HG02759 (cell line): ENCODE results near the gene RCAN3.
"Not testable (repeated sequence)": the region's sequence is repeated elsewhere in the genome, so short reads cannot be mapped to it uniquely, and the experiment has no call there.

ENCODE experiments used
- ATAC-seq: cut with Tn5 transposase; IDR thresholded peaks from one replicate; pipeline ENCODE4 v1.9.1; 2021; ENCODE audit warnings: mild to moderate bottlenecking, moderate library complexity; ENCODE audit not compliant: unreplicated experiment

RCAN3 gene

DNA sequence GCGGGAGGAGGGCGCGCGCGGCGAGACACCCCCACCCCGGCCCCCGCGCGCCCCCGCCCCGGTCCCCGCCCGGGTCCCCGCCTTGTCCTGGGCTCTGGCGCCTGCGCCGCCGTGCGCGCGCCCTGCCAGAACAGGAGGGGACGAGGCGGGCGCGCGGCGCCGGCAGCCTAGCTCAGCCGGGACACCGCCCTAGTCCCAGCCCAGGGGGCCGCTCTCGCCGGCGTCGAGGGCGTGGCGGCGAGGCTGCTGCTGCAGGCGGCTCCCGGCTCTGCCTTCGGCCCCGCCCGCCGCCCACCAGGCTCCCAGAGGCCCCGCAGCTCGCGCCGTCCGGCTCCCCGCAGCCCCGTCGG is at the start of gene RCAN3:
TSS of gene RCAN3 (plus strand) at position 128 of the 350 bp plus-strand sequence. CDS start 11,537 bp downstream, outside the sequence.
- peak; percentile 61 for ATAC-seq

DNA sequence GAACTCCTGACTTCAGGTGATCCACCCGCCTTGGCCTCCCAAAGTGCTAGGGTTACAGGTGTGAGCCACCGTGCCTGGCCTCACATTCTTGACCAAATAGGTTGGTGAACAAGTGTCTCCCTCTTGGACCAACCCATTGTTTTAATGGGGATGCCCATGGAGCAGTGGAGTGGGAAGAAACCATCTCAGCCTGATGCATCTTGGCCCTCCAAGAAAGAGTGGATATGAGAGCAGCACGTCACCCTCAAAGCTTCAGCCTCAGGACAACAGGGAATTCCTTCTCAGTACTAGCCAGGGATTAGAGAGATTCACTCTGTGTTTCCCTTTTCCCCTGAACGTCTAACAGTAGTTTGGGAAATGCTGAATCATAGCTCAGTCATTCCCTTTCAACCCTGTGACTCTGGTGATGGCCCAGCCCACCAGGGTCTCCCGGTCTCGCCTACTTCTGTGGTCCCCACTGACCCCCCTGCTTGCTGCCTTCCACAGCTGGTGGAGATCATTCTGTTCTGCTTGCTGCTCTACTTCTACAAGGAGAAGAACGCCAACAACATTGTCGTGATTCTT is 49.6 kb upstream of the RCAN3 start:
- ATAC-seq: no peak

DNA sequence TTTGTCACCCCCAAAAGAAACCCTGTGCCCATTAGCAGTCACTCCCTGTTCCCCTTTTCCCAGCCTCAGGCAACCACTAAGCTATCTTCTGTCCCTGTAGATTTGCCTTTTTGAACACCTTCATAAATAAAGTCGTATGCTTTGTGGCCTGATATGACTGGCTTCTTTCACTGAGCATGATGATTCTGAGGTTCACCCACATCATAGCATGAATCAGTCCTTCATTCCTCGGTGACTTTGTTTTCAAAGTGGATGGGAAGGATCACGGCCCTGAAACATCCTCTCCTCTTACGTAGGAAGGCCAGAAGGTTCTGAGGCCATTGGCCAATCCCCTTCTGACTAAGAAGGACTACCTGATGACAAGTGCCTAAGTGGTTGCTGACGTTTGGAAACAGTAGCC is 48.0 kb upstream of the RCAN3 start:
- no peak for ATAC-seq

DNA sequence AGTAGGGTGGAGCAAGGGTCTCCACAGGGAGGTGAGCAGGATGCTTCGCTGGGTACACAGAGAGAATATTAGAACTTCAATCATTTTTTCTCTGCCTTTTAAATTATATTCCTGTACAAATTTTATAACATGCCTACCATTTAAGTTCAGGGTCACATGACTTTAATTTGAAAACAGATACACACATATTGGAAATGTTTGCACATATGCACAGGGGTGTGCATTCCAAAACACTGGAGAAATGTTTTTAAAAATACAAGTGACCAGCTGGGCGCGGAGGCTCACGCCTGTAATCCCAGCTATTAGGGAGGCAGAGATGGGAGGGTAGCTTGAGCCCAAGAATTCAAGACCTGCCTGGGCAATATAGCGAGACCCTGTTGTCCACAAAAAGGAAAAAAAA is 47.4 kb upstream of the RCAN3 start:
- no peak for ATAC-seq

DNA sequence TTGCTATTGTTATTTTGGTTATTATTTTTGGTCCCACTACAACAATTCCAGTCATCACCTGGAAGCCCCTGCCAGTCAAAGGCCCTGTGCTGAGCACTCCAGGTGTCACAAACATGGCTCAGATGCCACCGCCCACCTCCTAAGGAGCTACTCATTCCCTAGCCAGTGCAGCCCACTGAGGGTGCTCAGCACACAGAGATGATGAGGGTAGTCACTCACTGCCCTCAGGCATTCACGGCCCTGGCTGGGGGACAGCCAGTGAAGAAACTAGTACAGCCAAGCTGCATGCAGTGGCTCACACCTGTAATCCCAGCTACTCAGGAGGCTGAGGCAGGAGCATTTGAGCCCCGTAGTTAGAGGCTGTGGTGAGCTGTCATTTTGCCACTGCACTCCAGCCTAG is 44.8 kb upstream of the RCAN3 start:
- no peak for ATAC-seq

DNA sequence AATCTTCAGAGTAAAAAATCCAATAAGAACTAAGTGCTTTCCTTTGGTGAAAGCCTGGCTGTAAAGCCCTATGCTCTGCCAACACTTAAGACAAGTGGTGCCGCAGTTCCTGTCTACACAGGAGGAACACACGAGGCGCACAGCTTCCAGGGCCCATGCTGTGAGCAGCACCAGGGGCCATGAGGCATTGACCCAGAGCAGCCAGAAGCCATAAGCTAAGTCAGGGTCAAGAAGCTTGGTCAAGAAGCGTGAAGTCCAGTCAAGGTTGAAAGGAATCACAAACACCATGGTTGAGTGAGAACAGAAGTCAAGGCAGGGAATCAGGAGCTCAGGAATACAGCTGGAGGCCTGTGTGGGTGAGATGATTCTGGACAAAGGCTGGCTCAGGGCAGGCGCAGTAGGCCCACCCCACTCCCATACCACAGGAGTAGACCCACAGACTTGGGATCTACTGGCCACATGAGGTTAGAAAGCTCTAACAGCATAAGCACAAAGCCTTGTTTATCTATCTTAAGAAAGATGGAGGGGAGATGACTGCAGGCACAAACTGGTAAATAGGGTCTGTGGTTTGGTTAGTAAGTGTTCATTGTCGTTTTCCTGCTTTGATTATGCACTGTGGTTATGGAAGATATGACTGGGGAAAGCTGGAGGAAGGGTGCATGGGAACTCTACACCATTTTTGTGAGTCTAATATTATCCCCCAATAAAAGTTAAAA is 42.9 kb upstream of the RCAN3 start:
- ATAC-seq: no peak

DNA sequence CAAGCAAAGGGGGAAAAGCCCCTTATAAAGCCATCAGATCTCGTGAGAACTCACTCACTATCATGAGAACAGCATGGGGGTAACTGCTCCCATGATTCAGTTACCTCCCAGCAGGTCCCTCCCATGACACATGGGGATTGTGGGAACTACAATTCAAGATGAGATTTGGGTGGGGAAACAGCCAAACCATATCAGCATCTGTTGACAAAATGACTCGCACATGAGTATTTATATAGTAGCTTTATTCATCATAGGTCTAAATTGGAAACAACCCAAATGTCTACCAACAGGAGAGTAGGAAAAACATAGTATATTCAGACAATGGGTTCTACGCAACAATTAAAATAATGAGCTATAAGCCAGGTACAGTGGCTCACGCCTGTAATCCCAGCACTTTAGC is 40.5 kb upstream of the RCAN3 start:
- ATAC-seq: not testable (repeated sequence)

DNA sequence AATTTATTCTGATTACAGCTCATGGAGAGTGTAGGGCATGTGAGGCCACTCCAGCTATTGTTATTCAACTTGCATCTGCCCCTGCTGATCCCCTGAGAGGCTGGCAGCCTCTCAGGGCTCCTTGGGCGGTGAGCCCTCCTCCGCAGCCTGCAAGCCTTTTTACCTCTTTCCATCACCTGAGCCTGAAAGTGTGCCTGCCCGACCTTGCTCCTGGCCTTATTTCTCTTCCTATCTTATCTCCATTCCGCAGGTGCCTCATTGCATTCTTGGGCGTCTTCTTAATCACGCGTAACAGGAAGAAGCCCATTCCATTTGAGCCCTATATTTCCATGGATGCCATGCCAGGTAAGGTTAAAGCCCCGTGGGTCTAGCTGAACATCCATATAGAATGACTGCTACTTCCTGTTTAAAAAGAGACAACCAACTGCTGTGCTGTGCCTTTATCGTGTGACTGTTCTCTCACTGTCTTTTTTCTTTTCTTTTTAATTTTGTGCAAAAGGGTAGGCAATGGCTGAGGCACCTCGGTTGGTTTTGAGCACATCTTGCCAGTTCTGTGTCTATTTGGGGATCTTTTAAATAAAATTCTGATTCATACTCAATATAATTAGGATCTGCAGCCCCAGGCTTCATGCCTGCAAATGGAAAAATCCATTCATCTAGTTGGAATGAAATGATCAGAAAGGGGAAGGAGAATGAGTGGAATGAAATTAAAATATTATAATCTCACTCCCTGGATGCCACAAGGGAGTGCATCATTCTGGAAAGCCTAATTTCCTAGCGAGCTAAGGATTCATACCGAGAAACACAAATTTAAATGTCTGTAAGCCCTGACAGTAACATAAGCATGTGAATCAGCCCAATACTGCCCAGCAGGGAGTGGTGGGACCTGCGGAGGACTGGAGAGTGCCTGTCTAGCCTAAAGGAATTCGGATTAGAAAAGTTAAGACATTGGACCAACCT is 38.6 kb upstream of the RCAN3 start:
- no peak for ATAC-seq

DNA sequence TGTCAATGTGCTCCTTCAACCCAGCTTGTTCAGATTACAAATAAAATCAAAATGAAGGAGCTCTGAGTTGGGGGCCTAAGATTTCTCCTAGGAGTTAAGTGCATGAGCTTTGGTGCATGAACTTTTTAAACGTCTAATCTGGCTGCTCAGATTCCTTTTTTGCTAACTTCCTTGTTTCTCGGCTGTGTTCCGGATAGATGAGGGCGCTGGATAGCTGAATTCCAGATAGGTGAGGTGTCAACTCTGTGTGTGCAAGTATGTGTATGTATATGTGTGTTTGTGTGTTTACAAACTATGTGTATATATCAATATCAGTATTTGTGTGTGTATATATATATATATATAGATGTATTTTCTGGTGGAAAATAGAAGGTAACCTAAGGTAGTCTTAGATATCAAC is 37.5 kb upstream of the RCAN3 start:
- ATAC-seq: no peak

DNA sequence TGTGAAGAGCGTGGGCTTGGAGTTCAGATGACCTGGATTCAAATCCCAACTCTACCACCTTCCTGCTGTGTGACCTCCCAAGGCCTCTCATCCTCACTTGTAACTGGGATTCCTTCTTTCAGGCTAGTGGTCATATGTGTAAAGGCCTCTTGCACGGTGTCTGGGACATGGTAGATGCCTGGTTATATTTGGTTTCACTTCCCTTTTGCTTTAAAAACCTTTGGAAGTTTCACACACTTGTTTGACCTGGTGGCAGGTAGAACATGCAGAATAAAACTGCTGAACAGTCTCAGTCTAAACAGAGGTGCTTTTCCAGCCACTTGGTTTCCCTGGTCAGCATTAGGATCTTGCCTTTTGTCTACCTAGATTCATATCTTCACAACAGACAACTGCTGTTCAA is 37.0 kb upstream of the RCAN3 start:
- ATAC-seq: no peak

DNA sequence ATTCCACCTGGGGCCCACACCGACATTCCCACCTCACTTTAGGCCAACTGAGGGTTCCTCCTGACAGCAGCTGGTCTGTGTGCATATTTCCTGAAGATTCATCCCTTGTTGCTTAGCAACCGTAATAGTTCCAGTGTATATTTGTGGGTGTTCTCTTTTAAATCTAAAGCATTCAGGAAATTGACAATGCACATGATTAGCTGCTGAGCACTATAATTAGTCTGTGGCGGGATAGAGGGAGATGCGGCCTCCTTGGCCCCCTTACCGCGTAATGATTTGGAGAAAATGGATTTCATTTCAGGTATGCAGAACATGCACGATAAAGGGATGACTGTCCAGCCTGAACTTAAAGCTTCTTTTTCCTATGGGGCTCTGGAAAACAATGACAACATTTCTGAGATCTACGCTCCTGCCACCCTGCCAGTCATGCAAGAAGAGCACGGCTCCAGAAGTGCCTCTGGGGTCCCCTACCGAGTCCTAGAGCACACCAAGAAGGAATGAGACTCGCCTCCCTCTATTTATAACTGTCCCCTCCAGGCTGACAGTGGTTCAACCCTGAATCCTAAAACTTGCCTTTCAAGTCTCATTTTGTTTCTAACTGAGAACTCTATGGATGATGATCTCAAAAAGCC is 33.8 kb upstream of the RCAN3 start:
- no peak for ATAC-seq

DNA sequence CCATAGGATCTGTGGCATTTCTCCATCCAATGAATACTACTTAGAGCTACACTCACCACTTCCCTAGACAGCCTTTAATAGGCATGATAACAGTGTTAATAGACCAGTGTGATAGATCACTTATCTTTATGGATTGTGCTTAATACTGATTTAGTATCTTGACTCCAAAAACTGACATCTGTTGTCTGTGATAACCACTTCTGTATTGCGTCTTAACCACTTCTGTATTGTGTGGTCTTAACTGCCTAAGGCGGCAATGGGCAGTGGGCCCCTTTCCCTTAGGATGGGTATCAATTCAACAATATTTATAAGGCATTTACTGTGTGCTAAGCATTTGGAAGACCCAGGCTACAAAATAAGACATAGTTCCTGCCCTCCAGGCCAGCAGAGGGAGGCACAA is 32.0 kb upstream of the RCAN3 start:
- ATAC-seq: no peak

DNA sequence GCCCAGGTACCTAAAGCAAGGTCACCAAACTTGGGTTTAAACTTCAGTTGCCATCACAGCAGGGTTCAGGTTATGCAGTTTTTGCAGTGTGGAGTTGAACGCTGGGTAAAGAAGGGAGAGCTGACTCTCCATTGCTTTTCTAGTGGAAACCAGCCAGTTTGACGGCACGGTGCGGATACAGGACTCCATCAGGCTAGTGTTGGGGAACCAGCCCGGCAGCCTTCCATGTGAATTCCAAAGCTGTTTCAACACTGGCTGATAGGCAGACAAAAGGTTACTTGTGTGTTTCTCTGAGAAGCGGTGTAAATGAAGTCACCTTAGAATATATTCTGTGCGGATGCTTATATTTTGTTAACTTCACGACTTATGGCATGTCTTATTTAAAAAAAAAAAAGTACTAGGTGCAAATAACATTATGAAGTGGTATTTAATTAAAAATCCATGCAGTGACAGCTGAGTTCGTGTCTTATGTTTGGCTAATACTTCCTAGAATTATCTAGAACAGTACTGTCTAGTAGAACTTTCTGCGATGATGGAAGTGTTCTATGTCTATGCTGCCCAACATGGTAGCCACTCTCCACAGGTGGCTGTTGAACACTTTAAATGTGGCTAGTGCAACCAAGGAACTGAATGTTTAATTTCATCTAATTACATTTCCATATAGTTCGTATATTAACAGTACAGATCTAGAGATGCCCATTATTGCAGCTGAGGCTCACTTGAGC is 29.9 kb upstream of the RCAN3 start:
- ATAC-seq: no peak

DNA sequence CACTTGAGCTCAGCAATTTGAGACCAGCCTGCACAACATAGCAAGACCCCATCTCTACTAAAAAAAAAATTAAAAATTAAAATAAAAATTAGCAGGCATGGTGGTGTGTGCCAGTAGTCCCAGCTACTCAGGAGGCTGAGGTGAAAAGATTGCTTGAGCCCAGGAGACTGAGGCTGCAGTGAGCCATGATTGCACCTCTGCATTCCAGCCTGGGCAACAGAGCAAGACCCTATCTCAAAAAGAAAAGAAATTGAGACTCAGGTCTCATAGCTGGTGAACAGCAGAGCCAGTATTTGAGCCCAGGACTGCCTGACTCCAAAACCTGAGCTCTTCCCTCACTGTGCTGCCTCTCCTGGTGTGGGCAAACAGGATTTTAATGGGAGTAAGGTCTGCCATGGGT is 28.4 kb upstream of the RCAN3 start:
- no peak for ATAC-seq

DNA sequence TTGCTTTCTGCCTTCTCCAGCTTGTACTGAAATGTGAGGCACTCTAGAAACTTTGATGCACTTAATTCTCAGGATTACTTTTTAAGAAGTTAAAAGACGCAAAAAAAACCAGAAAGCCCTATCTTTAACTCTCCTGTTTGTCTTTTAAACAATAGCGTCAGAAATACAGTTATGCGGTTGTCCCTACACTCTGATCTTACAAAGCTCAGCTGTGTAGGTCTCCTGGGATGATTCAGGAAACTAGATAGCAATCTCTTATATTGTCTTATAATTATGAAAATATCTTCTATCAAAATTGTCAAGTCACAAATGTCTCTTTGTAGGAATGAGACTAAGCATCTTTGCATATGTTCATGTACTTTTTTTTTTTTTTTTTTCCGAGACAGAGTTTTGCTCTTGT is 26.9 kb upstream of the RCAN3 start:
- no peak for ATAC-seq

DNA sequence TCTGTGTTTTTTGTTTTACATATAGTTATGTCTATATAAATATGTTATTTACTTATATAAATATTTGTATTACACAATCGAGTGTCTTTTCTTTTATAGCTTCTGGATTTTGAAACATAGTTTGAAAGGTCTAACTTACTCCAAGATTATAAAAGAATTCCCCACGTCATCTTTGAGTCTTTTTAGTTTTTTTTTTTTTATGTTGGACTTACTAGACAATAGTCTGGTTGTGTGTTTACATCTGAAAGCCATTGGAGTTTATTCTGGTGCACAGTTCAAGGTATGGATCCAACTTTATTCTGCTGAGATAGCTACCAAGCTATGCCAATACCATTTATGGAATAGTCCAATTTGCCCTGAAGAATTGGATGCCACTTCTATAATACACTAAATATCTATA is 26.1 kb upstream of the RCAN3 start:
- ATAC-seq: no peak

DNA sequence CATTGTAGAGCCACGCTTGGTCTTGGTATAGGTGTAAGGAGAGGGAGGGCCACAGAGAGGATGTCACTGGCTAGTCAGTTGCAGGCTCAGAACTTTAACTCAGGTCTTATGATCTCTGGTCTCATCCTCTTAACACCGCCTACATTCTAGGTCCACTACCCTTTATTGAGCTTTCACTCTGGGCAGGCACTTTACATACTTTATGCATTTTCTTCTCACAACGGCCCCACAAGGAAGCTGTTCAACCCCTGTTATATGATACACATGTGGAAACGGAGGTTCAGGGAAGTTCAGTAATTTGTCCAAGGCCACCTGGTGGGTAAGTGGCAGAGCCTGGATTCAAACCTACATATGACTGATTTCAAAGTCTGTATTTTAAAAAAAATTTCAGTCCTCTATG is 25.3 kb upstream of the RCAN3 start:
- no peak for ATAC-seq

DNA sequence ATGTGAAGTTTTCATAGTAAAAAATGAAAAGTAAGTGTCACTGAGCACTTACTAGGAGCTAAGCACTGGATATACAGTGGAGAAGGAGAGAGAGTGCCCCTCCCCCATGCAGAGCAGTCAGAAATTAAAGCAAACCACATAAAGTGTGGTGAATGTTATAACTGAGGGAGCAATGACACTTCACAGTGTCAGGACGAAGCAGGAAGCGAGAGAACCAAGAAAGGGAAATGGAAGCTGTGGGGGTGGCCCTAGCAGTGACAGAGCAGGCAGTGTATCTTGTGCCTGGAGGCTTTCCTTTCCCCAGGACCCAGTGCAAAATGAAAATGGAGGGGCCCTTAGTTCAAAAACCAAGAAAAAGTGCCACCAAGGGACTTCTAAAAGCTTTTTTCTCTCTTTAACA is 21.5 kb upstream of the RCAN3 start:
- ATAC-seq: peak; percentile 43

DNA sequence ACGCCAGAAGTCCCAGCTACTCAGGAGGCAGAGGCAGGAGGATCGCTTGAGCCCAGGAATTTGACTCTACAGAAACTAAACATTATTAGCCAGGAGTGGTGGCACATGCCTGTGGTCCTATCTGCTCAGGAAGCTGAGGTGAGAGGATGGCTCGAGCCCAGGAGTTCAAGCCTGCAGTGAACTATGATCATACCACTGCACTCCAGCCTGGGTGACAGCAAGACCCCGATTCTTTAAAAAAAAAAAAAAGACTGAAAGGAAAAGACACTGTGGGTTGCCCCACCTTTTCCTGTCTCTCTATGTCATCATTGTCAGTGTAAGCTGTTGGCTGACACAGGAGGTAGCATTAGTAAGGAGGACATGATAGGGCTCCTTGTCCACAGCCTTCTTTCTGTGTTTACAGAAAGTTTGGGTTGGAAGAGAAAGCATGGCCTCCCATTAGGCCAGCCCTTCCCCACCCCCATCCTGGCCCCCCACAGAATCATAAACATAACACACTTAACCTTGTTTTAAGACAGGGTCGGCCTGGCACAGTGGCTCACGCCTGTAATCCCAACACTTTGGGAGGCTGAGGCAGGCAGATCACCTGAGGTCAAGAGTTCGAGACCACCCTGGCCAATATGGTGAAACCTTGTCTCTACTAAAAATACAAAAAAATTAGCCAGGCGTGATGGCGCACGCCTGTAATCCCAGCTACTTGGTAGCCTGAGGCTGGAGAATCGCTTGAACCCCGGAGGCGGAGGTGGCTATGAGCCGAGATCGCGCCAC is 20.6 kb upstream of the RCAN3 start:
- no peak for ATAC-seq

DNA sequence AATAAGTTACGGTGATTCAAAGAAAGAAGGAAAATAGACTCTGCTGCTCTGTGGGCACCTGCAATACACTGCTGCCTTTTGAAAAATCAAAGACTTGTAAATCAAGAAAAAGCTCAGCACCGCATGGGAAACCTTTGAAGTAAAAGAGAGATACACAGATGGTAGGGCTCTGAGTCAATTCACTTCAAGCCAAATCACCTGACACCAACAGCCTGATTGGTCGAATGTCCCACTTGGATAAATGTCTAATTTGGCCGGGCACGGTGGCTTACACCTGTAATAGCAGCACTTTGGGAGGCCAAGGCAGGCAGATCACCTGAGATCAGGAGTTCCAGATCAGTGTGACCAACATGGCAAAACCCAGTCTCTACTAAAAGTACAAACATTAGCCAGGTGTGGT is 19.2 kb upstream of the RCAN3 start:
- ATAC-seq: no peak
